Neuron (in vitro differentiated cells): ENCODE results near the gene CFAP161.
"Not testable (repeated sequence)": the region's sequence is repeated elsewhere in the genome, so short reads cannot be mapped to it uniquely, and the experiment has no call there.

ENCODE experiments used
- H2AFZ ChIP-seq: one replicate; pipeline ENCODE4 v1.6.1; 2013; ENCODE audit warnings: low read depth, mild to moderate bottlenecking, inconsistent platforms, low read length, moderate library complexity
- H3K27me3 ChIP-seq: one replicate; pipeline ENCODE4 v1.6.1; 2013; ENCODE audit warnings: low read length; ENCODE audit not compliant: insufficient read depth
- H3K36me3 ChIP-seq: one replicate; pipeline ENCODE4 v1.6.1; 2013; ENCODE audit warnings: low read length; ENCODE audit not compliant: insufficient read depth
- H3K4me1 ChIP-seq: one replicate; pipeline ENCODE4 v1.6.1; 2013; ENCODE audit warnings: low read length; ENCODE audit not compliant: insufficient read depth
- H3K4me3 ChIP-seq: 2 replicates; pipeline ENCODE4 v1.5.1; 2013; ENCODE audit warnings: mild to moderate bottlenecking, low read length, moderate library complexity
- H3K9me3 ChIP-seq: one replicate; pipeline ENCODE4 v1.6.1; 2013; ENCODE audit warnings: low read length

CFAP161 gene

DNA sequence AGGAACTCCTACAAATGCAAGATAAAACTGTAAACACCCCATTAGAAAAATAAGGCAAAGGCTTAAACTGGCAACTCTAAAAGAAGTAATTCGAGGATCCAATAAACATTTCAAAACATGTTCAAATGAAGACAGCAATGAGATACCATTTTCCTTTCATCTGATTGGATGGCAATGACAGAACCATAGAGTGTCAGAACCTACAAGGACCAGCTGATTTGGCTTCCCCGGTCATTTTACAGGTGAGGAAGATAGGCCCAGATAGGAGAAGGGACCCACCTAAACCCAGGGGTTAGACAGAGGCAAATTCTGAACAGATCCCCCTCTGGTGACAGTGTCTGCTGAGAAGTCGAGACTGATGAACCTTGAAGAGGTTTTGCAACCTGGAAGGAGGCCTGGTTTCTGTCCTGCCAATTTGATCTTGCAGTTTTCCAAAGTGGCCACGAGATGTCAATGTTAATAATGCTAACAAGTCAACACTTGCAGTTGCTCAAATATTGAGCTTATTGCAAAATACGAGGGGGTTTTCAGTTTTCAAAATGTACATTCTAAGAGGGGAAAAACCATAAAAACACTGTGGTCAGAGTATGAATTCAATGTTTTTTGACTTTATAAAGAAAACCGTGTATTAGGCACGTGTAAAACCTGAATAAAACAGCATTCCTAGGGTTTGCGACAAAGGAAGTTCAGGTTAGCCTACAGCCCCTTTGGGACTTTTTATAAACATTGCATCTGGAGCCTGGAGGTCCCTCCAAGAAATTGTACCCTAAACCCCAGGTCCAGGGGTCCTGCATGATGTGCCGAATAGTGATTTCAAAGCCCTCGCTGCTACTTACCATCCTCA is 21.5 kb downstream of the CFAP161 start:
- no peak overlapping the region for H2AFZ ChIP-seq
- no peaks in the 10 kb centered on the region for H3K36me3 ChIP-seq
- H3K4me1 ChIP-seq, result no peaks in the 10 kb centered on the region
- no peak overlapping the region for H3K4me3 ChIP-seq
- no peaks in the 10 kb centered on the region for H3K27me3 ChIP-seq
- no peaks in the 10 kb centered on the region for H3K9me3 ChIP-seq

DNA sequence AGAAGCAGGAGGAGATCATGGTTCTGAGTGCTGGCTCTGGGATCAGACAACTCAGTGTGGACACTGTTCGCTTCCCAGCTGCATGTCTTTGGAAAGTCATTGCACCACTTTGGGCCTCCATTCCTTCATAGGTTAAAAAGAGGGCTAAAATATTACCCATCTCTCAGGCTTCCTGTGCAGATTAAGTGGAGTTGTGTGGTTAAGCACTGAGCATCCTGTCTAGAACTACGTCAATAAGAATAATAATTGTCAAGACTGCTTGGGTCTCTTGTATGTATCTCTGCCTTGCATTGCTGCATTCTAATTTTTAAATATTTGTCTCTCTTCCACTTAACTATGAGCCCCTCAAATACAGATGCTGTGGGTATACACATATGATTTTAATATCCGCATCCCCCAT is 22.3 kb downstream of the CFAP161 start:
- H3K4me3 ChIP-seq, result no peak overlapping the region
- no peaks in the 10 kb centered on the region for H3K4me1 ChIP-seq
- H3K9me3 ChIP-seq, result no peaks in the 10 kb centered on the region
- no peak overlapping the region for H2AFZ ChIP-seq
- H3K36me3 ChIP-seq, result no peaks in the 10 kb centered on the region
- no peaks in the 10 kb centered on the region for H3K27me3 ChIP-seq

DNA sequence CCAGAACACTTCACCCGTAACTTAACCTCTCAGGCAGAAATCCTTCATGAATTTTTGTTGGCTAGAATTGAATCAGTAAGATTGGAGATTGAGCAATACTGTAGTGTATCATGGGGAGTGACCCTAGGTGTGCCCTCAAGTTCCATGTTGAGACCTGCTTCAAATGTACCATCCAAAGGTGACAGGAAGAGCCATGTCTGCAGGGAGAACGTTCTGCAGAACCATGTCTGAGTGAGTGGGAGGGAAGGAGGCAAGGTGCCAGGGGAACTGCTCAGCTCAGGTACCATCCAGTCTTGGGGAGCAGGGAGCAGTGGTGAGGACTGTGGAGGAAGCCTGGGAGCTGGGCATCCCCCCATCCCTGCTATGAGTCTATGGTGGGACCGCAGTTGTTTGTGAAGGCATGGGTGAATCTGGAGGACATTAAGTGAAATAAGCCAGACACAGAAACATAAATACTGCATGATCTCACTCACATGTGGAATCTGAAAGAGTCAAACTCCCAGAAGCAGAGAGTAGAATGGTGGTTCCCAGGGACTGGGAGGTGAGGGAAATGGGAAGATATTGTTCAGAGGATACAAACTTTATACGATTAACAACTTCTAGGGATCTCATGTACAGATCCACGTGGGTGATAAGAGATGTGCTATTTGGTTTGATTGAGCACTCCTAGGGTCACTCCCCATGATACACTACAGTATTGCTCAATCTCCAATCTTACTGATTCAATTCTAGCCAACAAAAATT is 23.3 kb downstream of the CFAP161 start:
- no peaks in the 10 kb centered on the region for H3K27me3 ChIP-seq
- no peaks in the 10 kb centered on the region for H3K4me1 ChIP-seq
- H2AFZ ChIP-seq, result no peak overlapping the region
- no peaks in the 10 kb centered on the region for H3K9me3 ChIP-seq
- no peak overlapping the region for H3K4me3 ChIP-seq
- H3K36me3 ChIP-seq, result no peaks in the 10 kb centered on the region

DNA sequence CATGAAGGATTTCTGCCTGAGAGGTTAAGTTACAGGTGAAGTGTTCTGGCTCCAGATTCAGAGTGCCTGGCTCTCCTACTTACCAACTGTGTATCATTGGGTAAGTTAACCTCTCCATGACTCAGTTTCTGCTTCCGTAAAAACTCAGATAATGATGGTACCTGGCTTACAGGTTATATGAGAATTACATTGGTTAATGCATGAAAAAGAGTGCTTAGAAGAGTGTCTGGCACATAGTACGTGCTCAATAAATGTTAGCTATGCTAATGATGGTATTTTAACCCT is 23.8 kb downstream of the CFAP161 start:
- H3K4me1 ChIP-seq, result no peaks in the 10 kb centered on the region
- no peak overlapping the region for H2AFZ ChIP-seq
- H3K9me3 ChIP-seq, result no peaks in the 10 kb centered on the region
- no peaks in the 10 kb centered on the region for H3K27me3 ChIP-seq
- no peak overlapping the region for H3K4me3 ChIP-seq
- H3K36me3 ChIP-seq, result no peaks in the 10 kb centered on the region

DNA sequence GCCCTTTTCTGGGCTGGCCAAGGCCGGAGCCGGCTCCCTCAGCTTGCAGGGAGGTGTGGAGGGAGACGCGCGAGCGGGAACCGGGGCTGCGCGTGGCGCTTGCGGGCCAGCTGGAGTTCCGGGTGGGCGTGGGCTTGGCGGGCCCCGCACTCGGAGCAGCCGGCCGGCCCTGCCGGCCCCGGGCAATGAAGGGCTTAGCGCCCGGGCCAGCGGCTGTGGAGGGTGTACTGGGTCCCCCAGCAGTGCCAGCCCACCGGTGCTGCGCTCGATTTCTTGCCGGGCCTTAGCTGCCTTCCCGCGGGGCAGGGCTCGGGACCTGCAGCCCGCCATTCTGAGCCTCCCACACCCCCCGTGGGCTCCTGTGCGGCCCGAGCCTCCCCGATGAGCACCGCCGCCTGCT is 24.5 kb downstream of the CFAP161 start:
- H2AFZ ChIP-seq, H3K27me3 ChIP-seq, H3K36me3 ChIP-seq, H3K9me3 ChIP-seq, H3K4me1 ChIP-seq, H3K4me3 ChIP-seq: not testable (repeated sequence)

DNA sequence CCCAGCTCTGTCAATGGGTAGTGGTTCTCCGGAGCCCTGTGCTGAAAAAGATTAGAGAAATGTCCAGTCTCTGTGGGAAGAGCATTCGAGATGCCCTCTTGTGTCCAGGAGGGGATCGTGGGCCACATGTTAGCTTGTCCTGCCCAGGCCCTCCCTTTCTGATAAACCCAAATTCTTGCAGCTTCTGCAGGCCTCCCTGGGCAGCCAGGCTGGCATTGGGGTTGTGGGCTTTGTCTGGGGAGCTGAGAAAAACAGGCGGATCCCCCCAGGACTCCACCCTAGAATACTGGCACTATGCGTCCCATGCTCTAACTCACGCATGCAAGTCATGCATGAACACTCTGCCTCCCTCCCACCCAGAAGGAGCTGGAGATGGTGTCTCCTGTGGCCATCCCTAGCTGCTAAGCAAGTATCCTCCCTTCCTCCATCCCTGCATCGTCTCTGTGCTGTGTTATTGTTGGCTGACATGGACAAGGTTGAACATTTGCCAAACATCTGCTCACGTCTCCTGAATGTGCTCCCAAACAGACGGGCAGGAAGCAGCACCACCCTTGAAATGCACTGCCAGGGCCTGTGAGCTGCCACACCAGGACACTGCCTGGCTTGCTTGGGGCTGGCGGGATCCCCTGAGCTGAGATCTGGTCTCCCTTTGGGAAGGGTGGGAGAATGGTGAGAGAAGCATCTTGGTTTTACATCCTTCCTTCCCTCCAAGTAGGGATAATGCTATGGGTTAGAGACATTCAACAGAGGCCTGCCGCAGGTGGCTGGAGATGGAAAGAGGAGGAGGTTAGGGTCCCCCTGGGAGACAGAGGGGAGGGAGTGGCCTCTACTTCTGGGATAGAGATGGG is 26.5 kb downstream of the CFAP161 start:
- H3K4me3 ChIP-seq, result no peak overlapping the region
- no peaks in the 10 kb centered on the region for H3K4me1 ChIP-seq
- no peaks in the 10 kb centered on the region for H3K9me3 ChIP-seq
- H3K27me3 ChIP-seq, result no peaks in the 10 kb centered on the region
- no peaks in the 10 kb centered on the region for H3K36me3 ChIP-seq
- H2AFZ ChIP-seq, result no peak overlapping the region

DNA sequence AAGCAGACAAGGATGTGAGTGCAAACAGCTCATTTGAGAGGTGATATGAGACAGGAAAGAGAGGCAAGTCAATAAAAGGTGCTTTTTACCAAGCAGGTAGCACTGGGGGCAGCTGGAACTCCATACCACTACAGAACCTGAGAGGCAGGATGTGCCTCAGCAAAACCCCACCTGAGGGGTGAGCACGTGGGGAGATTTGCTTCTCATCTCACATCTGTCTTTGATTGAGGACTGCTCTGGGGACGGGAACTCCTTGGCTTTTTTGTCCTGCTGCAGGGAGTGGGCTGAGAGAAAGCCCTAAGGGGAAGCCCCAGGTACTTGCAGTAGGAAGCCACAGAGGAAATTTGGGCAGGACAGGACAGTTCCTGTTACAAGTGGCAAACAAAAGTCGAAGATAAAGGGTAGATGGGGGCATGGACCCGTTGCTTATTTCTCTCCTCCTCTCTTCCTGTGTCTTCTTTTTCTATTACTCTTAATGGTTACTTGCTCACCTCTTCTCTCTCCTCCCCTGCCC is 27.1 kb downstream of the CFAP161 start:
- Histone ChIP-seq H3K4me3 (no peak overlapping the region), H3K4me1 (no peaks in the 10 kb centered on the region), H3K36me3 (no peaks in the 10 kb centered on the region), H3K9me3 (no peaks in the 10 kb centered on the region), H2AFZ (no peak overlapping the region), H3K27me3 (no peaks in the 10 kb centered on the region)

DNA sequence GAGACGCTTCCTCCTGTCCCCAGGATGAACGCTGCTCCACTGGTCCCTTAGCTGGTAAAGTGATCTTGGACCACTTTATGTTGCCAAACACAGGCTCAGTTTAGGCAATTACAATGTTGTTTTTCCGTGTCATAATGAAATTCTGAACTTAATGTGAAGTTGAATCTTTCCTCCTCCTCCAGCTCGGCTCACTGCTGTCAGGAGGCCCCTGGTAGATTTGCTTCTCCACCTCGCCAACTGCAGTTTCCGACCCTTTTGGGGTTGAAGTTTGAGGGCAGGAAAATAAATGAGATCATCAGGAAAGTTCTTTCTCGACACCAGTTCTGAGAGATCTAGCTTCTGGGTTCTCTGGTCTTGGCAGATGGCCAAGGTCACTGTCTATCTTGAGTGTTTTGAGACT is 27.8 kb downstream of the CFAP161 start:
- H3K36me3 ChIP-seq, result no peaks in the 10 kb centered on the region
- no peaks in the 10 kb centered on the region for H3K9me3 ChIP-seq
- no peaks in the 10 kb centered on the region for H3K4me1 ChIP-seq
- H2AFZ ChIP-seq, result no peak overlapping the region
- no peaks in the 10 kb centered on the region for H3K27me3 ChIP-seq
- H3K4me3 ChIP-seq, result no peak overlapping the region

DNA sequence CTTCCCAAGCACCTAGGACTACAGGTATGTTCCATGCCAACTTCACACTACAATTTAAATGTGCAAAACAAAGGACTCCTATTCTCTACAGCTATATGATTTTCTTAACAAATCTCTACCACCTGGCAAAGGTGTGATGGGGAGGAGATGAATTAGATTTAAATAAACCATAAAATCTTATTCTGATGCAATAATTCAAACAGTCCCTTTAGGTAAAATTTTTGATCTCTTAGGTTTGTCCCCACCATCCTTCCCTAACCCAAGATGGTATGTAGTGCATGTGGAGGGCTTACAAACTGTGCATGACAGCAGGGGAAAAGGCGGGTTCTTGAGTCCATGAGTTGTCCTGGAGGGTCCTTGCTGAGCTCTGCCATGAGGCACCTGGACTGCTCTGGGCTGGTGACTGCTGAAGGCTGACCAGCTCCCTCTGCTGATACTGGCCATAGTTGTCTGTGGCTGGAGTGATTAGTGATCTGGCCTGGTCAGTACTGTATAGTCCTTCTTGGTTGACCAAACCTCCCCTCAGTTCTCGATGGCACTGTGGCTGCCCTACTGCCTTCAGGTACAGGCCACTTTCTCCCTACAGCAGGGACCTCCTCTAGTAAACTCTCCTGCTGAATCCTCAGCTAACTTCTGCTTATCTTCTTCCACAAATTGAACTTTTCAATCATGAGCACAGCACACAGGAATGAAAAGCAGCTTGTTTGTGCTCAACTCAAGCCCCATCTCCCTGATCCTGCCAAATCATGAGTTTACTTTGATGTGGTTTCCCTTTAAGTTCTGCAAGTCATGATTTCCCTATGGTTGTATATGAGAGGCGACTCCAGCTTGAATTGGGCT is 30.1 kb downstream of the CFAP161 start:
- Histone ChIP-seq H3K27me3 (no peaks in the 10 kb centered on the region), H3K4me3 (no peak overlapping the region), H3K9me3 (no peaks in the 10 kb centered on the region), H3K36me3 (no peaks in the 10 kb centered on the region), H3K4me1 (no peaks in the 10 kb centered on the region), H2AFZ (no peak overlapping the region)

DNA sequence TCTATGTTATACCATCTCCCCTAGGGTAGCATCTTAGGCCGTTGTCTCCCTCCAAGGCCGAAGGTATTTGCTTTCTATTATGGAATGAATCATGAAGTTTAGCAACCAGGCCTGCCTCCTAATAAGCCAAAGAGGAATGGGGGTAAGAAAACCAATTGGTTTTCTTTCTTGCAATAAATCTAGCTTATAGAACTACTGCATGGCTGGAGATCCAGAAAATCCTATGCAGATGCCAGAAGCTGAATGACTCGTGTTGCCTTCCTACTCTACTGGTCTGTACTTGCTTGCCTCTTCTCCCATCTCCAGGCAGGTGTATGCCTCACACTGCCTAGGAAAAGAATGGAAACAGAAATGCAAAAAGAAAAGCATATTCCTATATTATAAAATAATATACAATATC is 31.5 kb downstream of the CFAP161 start:
- no peaks in the 10 kb centered on the region for H3K36me3 ChIP-seq
- H3K4me1 ChIP-seq, result no peaks in the 10 kb centered on the region
- no peak overlapping the region for H3K4me3 ChIP-seq
- no peak overlapping the region for H2AFZ ChIP-seq
- no peaks in the 10 kb centered on the region for H3K9me3 ChIP-seq
- H3K27me3 ChIP-seq, result no peaks in the 10 kb centered on the region

DNA sequence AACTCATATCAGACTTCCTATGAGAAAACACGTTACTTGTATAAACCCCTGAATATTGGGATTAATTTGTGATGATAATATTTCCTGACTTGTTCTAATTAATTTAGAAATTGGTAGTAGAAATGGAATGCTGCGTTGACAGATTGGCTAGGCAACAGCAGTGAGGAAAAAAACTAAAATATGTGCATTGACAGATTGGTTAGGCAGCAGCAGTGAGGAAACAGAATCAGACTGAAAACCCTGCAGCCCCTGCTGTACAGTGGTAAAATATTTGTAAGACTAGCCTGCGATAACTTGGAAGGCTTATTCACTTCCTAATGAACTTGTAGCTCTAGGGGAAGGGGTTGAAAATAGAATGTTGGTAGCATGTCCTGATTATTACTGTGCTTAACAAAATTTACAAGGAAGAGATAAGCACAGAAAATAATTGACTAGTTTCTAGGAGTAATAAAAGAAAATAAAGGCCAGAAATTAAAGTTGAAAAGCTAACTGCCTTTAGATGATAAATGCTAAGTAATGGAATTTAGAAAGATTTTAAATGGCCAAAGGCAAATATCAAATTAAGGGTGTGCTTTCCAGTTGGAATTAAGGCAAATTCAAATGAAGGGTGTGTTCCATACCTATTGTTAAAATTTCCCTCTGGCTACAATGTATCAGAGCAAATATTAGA is 32.7 kb downstream of the CFAP161 start:
- H3K4me3 ChIP-seq, result no peak overlapping the region
- no peaks in the 10 kb centered on the region for H3K36me3 ChIP-seq
- no peaks in the 10 kb centered on the region for H3K9me3 ChIP-seq
- no peaks in the 10 kb centered on the region for H3K4me1 ChIP-seq
- no peak overlapping the region for H2AFZ ChIP-seq
- no peaks in the 10 kb centered on the region for H3K27me3 ChIP-seq

DNA sequence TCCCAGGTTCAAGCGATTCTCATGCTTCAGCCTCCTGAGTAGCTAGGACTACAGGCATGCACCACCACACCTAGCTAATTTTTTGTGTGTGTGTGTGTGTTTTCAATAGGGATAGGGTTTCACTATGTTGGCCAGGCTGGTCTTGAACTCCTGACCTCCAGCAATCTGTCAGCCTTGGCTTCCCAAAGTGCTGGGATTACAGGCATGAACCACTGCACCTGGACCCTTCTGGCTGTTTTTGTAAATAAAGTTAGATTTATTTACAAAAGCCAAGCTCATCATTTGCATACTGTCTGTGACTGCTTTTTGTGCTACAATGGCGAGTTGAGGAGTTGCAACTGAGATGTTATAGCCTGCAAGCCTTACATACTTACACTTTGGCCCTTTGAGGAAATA is 34.1 kb downstream of the CFAP161 start:
- H3K27me3 ChIP-seq, result no peaks in the 10 kb centered on the region
- H3K4me3 ChIP-seq, result no peak overlapping the region
- no peak overlapping the region for H2AFZ ChIP-seq
- no peaks in the 10 kb centered on the region for H3K9me3 ChIP-seq
- H3K4me1 ChIP-seq, result no peaks in the 10 kb centered on the region
- no peaks in the 10 kb centered on the region for H3K36me3 ChIP-seq
